Stomach (tissue), 4 donors: Measurements from ENCODE around the gene TJP1.

Experiments
- CTCF ChIP-seq, 7 experiments: fragments of 450-650 bp in 4 of 7; fragments of 200-600 bp in 3 of 7; sonication (generic) in 3 of 7; IDR thresholded peaks; one replicate each; pipeline ENCODE4 v1.5.1; 2016 to 2019; ENCODE audit warnings: antibody characterized with exemption in 7 of 7, control low read depth in 2 of 7, mild to moderate bottlenecking in 1 of 7
- POLR2AphosphoS5 ChIP-seq, 3 donors: sonication (generic); formaldehyde crosslinking; IDR thresholded peaks; one replicate each; pipeline ENCODE4 v1.6.1; 2016; ENCODE audit warnings: antibody characterized with exemption in 3 of 3

GRCh38 chr15:29666241-29666640 lies 156.0 kb downstream of the TJP1 start:
- TF ChIP-seq CTCF (IDR thresholded peaks at IDR 0.05) (no peak), POLR2AphosphoS5 (IDR thresholded peaks at IDR 0.05) (no peak)
